GM21576 (cell line): ENCODE data around the gene RNU5B-1.

Experiments
- ATAC-seq: cut with Tn5 transposase; IDR thresholded peaks from one replicate; pipeline ENCODE4 v1.9.1; 2021; ENCODE audit warnings: mild to moderate bottlenecking, moderate library complexity; ENCODE audit not compliant: unreplicated experiment

The RNU5B-1 gene

DNA sequence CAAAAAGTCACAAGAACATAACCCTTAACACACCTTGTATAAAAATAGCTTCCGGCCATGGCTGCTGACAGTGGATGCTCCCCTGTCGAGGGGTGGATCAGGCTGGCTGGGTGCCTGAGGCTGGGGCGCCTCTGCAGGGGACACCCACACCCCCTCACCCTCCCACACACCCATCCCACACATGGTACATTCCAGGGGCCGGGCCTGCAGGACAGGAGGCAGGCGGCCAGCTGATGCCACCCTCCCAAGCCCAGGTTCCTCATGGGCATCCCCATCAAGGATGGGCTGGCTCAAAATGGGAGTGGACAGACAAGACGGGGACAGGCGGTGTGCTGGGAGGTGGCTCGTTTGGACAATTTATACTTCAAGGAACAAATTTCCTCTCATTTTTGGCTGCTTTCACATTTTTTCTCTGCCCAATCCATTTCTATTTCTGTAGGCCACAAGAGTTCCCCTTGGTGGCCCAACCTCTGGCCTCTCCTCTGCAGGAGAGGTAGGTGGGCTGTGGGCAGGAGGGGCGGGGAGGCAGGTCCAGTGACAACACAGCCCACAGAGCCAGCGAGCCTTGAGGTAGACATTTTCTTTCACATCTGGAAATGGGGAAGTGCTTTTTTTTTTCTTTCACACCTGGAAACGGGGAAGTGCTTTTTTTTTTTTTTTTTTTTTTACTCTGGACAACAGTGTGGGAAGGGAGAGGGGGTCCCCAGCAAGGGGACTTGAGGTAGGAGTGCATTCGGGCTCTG is 23.3 kb downstream of the RNU5B-1 start:
- no peak for ATAC-seq

DNA sequence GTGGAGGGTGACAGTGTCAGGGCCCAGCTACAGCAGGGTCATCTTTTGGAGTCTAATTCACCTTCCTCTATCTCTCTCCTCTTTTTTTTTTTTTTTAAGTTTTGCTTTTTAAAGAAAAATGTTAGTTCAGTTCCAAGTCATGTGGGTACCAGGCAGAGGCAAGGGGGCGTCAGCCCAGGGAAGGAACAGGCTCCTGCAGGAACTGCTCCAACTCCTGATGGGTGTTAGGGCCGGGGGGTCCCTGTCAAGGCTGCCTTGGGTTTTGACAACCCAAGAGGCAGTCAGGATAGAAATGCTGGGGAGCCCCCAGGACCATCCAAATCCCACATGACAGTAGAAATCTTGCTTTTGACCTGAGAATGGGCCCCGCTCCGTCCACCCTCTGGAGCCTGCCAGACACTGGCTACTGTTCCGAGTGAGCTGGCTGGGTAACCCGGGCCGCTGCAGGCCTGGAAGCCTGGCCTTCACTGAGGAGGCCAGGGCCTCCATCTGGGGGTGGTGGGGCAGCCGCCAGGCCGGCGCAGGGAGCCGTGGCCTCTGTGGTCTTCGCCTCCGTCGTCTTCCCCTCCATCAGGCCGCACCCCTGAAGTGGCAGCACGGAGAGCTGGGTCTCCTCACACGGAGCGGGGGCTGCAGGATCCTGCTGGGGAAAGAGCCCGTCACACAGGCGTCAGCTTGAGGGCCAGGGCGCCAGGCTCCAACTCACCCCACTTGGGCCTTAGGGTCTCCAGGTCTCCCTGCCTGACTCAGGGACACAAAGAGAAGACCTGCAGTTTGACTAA is 24.2 kb downstream of the RNU5B-1 start:
- ATAC-seq = no peak

- no peak for ATAC-seq
Measured at GRCh38 chr15:65329288-65329983, 25.0 kb downstream of the RNU5B-1 start.

DNA sequence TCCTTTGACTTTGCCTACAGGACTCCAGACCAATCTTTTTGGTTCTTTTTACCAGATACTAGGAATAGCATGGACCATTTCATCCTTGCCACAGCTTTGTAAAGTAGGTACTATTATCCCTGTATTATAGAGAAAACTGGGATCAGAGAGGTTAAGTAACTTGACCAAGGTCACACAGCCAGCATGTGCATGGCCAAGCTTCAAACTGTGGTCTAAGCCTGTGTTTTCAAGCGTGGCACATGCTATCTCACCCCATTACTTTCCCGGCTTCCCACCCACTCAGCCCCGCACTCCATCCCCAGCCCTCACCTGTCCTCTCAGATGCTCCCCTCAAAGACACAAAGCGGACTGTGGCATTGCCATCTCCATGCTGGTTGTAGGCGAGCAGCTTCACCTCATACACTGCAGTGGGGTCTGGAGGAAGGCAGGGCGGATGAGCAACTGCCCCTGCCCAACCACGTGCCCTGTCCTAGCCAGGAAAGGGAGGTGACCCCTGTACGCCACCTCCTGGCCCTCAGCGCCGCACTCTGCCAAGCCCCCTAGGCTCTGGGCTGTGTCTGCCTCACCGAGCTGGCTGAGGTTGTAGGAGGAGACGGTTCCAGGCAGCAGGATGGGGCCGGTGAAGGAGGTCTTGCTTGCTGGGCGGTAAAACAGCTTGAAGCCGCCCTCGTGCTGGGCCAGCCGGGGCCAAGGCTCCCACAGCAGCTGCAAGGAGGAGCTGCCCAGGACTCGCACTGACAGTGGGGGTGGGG is 25.7 kb downstream of the RNU5B-1 start:
- no peak for ATAC-seq

- ATAC-seq = no peak
Measured at GRCh38 chr15:65330934-65331645, 26.6 kb downstream of the RNU5B-1 start.

- no peak for ATAC-seq
Measured at GRCh38 chr15:65331811-65332210, 27.3 kb downstream of the RNU5B-1 start.

- no peak for ATAC-seq
Measured at GRCh38 chr15:65332391-65333147, 28.1 kb downstream of the RNU5B-1 start.

DNA sequence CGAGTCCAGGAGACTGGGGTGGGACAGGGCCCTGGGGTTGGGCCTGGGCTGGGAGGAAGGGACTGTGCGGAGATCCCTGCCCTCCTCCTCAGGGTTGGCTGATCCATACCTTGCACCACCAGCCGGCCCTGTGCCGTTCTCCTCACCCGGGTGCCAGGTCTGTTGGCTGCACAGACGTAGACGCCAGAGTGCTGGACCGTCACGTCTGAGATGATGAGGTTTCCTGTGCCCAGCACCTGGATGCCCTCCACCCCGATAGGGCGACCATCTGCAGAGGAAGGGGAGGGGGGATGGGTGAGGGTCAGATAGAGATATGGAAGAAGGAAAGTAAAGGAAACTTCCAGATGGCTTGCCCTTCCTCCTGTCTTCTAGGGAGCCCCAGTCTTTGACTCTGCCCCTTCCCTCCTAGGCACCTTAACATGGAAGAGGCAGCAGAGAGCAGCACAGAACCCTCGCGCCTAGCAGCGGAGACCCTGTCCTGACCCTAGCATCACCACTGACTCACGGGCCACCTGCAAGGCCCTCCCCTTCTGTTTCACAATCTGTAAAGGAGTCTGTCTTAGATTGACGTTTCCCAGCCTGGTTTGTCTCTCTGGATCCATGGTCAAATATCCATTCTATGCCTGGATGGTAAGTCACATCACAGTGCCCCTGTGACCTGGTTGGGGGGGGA is 28.8 kb downstream of the RNU5B-1 start:
- ATAC-seq = no peak

GRCh38 chr15:65333856-65334255 is 29.4 kb downstream of the RNU5B-1 start:
- no peak for ATAC-seq

- no peak for ATAC-seq
Measured at GRCh38 chr15:65334586-65335231, 30.2 kb downstream of the RNU5B-1 start.

GRCh38 chr15:65335278-65336055 is 31.0 kb downstream of the RNU5B-1 start:
- no peak for ATAC-seq

DNA sequence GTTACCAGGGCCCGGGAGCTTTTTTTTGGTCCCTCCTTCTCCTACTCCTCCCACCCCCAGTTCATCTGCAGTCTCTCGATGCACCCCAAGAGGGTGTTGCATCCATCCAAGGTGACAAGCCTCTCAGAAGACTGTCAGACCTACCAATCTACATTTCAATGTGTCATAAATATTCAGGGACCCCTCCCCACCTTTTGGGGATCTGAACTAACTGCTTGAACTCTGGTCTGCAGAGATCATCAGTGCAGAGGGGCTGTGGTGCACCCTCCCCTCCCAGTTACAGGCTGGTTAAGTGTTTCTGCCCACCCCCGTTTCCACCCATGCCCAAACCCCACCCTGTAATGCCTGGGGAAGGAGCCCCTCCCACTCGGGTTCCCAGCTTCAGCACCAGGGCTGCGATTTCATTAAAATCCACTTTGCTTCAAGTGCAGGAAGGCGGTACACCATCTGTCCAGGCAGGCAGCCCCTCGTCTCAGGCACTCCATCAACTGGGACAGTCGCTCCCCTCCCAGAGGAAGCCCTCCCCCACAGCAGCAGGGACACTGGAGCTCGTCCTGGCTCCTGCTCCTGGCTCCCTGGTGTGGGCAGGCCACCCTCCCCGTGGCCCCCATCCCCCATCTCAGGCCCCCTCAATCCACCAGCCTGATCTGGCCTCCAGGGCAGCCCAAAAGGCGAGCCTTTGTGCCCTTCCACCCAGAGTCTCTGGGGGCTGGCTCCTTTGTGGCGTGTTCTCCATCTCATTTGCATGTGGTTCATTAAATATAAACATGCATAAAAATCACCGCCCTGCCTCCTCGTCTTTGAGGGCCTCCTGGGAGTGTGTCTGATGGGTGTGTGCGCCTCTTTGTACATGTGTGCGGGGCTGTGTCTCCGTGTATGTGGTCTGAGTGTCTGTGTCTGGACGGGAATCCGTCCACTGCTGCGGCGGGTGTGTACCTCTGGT is 32.3 kb downstream of the RNU5B-1 start:
- no peak for ATAC-seq

DNA sequence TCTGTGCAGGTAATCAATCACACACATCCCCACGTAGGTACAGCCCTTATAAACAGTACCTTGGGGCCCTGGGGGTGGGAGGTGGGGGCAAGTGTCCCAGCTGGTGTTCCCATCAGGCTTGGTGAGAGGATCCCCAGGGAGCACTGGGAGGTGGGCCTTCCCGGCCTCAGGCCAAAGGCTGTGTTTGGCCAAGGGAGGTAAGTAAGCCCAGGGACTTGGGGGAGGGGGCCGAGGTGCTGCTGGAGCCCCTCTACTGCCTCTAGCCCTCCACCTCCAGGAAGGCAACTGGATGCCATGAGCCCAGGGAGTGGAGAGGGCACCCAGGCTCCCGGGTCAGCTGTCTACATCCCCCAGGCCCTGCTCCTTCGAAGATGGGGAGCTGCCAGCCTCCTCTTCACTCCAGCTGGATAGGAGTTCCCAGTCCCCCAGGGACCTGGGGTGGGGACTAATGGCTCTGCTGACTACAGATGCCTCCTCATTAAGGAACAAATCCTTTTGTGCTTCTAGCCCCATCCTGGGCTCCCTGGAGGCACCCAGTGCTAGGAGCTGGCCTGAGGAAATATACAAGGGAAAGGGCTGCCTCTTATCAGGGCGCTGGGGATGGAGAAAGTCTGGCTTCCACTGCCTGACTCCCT is 33.1 kb downstream of the RNU5B-1 start:
- ATAC-seq = no peak

DNA sequence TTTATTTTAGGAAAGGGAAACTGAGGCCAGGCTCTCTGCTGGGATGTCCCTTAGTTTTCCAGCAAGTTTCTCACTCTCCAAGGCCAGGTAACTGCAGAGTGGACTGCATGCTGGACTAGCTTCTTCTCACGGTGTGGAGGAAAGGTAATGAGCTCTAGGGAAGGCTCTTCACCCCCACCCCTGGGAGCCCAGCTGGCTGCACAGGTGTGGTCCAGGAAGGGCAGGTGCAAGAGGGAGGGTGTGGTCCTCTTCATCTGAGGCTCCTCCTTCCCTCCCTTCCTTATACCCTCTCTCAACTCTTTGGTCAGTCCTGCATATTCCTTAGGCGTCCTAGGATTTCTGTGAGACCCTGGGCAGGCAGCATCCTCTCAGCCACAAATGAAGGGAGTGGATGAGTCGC is 33.9 kb downstream of the RNU5B-1 start:
- ATAC-seq = no peak

GRCh38 chr15:65338823-65339222 is 34.3 kb downstream of the RNU5B-1 start:
- ATAC-seq = no peak

DNA sequence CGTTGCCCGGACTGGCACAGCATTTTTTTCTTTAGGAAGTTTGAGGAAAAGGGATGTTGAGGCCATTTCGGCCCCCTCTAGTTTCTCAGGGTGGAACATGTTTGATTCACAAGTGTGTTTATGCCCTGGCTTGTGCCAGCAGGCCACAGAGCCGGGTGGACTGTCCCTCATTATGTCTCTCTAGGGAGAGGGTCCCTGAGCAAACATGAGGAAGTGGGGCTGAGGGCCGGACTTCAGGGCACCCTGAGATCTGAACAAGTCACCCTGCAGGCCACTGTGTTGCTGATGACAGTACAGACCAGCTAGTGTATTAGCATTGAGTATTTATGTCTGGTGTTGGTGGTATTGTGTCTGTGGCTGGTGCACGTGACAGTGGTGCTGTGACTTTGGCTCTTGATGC is 34.9 kb downstream of the RNU5B-1 start:
- ATAC-seq = no peak
